VCaP (cell line): ENCODE measurements around the gene POMT2.

Experiments used
- H3K27ac ChIP-seq: fragments of 450-650 bp; 2 replicates; pipeline ENCODE4 v1.5.1; 2017
- CTCF ChIP-seq: fragments of 450-650 bp; conservative IDR thresholded peaks from 2 replicates; pipeline ENCODE4 v1.5.1; 2017; ENCODE audit warnings: mild to moderate bottlenecking, moderate library complexity

Gene POMT2

DNA sequence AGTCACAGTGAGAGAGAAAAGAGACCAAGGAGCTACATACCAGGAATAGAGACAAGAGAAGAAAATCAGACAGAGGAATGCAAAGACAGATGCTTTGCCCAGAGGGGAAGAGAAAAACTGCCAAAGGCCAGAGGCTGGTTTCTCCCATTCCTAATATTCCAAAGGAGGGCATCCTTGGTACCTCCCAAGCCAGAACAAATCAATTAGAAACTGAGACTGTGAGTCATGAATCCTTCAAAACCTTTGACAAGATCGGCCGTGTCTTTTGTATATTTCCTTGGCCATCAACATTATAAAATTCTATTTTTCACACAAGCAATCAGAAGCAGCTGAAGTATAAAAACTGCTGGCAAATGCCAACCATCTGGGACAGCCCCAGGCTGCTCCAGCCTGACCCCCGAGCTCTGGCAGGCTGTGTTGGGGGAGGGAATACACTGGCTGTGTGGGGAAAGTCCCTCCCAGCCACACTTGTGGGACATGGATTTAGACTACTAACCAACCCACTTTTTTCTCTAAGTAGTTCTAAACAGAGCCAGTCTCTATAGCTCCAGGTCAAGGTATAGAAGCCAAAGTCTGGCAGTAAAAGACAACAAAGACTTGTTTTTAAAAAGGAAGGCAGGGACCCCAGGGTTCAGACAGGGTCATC, 13.7 kb downstream of the POMT2 start:
- no peak overlapping the region for H3K27ac ChIP-seq
- TF ChIP-seq CTCF = no peak

- no peak overlapping the region for H3K27ac ChIP-seq
- TF ChIP-seq CTCF = no peak
These were observed 14.3 kb downstream of the POMT2 start for GRCh38 chr14:77306416-77306815.

GRCh38 chr14:77305696-77306095, 15.0 kb downstream of the POMT2 start:
- TF ChIP-seq CTCF = no peak

DNA sequence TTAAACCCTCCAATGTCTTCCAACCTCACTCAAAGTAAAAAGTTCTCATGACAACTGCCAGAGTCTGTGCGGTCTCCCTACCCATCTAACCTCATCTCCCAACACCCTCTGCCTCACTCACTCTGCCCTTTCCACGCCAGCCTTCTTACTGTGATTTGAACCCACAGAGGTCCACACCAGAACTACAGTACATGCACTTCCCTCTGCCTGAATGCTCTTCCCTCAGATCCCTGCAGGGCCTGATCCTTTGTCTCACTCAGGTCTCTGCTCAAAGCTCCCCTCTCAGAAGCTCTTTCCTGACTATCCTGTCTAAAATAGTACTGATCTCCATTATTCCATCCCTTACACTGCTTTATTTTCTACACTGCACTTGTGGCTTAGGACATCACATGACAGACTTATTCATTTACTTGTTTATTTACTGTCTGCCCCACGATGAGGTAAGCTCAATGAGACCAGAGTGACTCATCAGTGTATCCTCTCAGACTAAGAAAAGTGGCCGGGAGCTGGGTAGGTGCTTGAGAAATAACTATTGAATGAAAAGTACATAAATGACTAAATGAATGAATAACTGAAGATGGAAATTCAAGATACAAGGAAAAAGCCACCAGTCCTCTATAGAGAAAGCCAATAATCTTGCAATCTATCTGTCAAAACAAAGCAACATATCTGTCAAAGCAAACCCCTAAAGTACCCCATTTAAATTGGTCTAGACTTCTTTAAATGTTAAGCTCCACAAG, 17.1 kb downstream of the POMT2 start:
- H3K27ac ChIP-seq = no peak overlapping the region
- TF ChIP-seq CTCF = no peak

More at GRCh38 chr14:77305696-77306095, 15.0 kb downstream of the POMT2 start:
- no peak overlapping the region for H3K27ac ChIP-seq

DNA sequence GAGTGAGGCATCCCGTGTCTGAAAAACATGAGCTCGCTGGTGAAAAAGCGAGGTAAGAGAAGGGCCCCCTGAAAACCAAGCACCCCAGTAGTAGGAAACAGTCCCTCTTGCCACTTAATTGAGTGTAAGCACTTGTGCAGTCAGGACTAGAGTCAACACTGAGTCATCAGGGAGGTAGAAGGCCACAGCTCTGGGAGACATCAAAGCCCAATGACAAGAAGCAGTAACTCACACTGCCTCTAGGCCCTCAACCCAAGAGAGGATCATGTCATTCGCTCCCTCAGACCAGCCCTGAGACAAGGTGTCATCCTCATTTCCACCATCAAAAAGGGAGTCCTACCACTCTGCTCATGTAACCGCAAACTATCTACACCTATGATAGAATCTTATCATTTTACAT, 17.8 kb downstream of the POMT2 start:
- no peak overlapping the region for H3K27ac ChIP-seq
- no peak for TF ChIP-seq CTCF

- TF ChIP-seq CTCF = peak; percentile 86
- no peak overlapping the region for H3K27ac ChIP-seq
These were observed 19.6 kb downstream of the POMT2 start for GRCh38 chr14:77301103-77301502.

GRCh38 chr14:77299771-77300170, 20.9 kb downstream of the POMT2 start:
- TF ChIP-seq CTCF = no peak
- no peak overlapping the region for H3K27ac ChIP-seq
